Dedifferentiated amniotic fluid mesenchymal stem cell (primary cell): ENCODE results near the gene ARMC9.
A peak's percentile ranks its signal among the peaks of the same experiment; 100 is the strongest.
"Not testable (repeated sequence)": the region's sequence is repeated elsewhere in the genome, so short reads cannot be mapped to it uniquely, and the experiment has no call there.

Source experiments
- DNase-seq: peaks from one replicate; pipeline ENCODE4 v3.0.0-alpha.2; 2016; ENCODE audit errors: extremely low spot score

Gene ARMC9

GRCh38 chr2:231364061-231364460 lies 165.6 kb downstream of the ARMC9 start:
- DNase-seq = no peak

GRCh38 chr2:231364961-231365810 lies 166.8 kb downstream of the ARMC9 start:
- DNase-seq = peak; percentile 82

GRCh38 chr2:231367178-231367577 lies 168.7 kb downstream of the ARMC9 start:
- DNase-seq = no peak

- DNase-seq = no peak
Observed at GRCh38 chr2:231369580-231370428, 171.4 kb downstream of the ARMC9 start.

GRCh38 chr2:231370429-231370748 lies 172.0 kb downstream of the ARMC9 start:
- no peak for DNase-seq

GRCh38 chr2:231370749-231371429 lies 172.5 kb downstream of the ARMC9 start:
- no peak for DNase-seq

GRCh38 chr2:231371430-231372054 lies 173.1 kb downstream of the ARMC9 start:
- DNase-seq = no peak

GRCh38 chr2:231372326-231372725 lies 173.9 kb downstream of the ARMC9 start:
- DNase-seq = no peak

GRCh38 chr2:231373184-231373583 lies 174.8 kb downstream of the ARMC9 start:
- no peak for DNase-seq

GRCh38 chr2:231373786-231374349 lies 175.4 kb downstream of the ARMC9 start:
- DNase-seq = no peak

- DNase-seq = no peak
Observed at GRCh38 chr2:231374771-231375170, 176.3 kb downstream of the ARMC9 start.

GRCh38 chr2:231375994-231376615 lies 177.7 kb downstream of the ARMC9 start:
- DNase-seq = not testable (repeated sequence)

- DNase-seq = no peak
Observed at GRCh38 chr2:231376857-231377256, 178.4 kb downstream of the ARMC9 start.

- no peak for DNase-seq
Observed at GRCh38 chr2:231378026-231378722, 179.7 kb downstream of the ARMC9 start.

- DNase-seq = no peak
Observed at GRCh38 chr2:231379266-231380215, 181.1 kb downstream of the ARMC9 start.

GRCh38 chr2:231380307-231380706 lies 181.9 kb downstream of the ARMC9 start:
- DNase-seq = no peak

GRCh38 chr2:231380991-231381847 lies 182.8 kb downstream of the ARMC9 start:
- no peak for DNase-seq

GRCh38 chr2:231382116-231382515 lies 183.7 kb downstream of the ARMC9 start:
- no peak for DNase-seq
